Measurements from ENCODE around the gene LEMD2. TPM values are rescaled to one million over a fixed set of nuclear protein-coding genes. Genes with fewer than 3 reads are reported as not detected.

Gene LEMD2
- total RNA-seq, 1 experiment from 2014 or later = 43.9 TPM

- ChIA-PET CTCF (no interaction called here), RAD21 (ENCODE audit: low non-redundant PET in 1 of 2, low total read pairs in 2 of 2, uncharacterized antibody in 2 of 2, unreplicated experiment in 2 of 2) (no interaction called here), POLR2A (no interaction called here)
- Histone ChIP-seq H3K79me2 (ENCODE audit: insufficient read depth, low read length) (no peaks in the 10 kb centered on the region), H3K4me2 (ENCODE audit: low read length) (no peak overlapping the region), H3K36me3 (ENCODE audit: control insufficient read depth in 1 of 2, insufficient read depth in 2 of 2, low read length in 2 of 2) (no peaks in the 10 kb centered on the region), H4K20me1 (ENCODE audit: insufficient read depth) (no peaks in the 10 kb centered on the region), H3K4me3 (replicated peaks in 1 of 2; ENCODE audit: low read depth in 1 of 2, low read length in 2 of 2) (no peak overlapping the region), H3K9me3 (ENCODE audit: control insufficient read depth in 1 of 2, insufficient read depth in 1 of 2, low read depth in 1 of 2, low read length in 2 of 2) (no peaks in the 10 kb centered on the region), H3K4me1 (ENCODE audit: control insufficient read depth in 1 of 2, insufficient read depth in 2 of 2, low read length in 2 of 2) (peaks cover 0 to 26% of the 10 kb centered on the region in 2 experiments; a peak in 3 of 4 replicates), H3K9ac (ENCODE audit: low read length) (no peak overlapping the region), H3K27ac (ENCODE audit: low read depth, low read length) (no peak overlapping the region), H3K27me3 (ENCODE audit: insufficient read depth, low read length) (peaks cover 7% of the 10 kb centered on the region; the same call in 1 of the 2 replicates), H3K9me2 (ENCODE audit: insufficient read depth) (no peaks in the 10 kb centered on the region), H2AFZ (ENCODE audit: low read depth, low read length, poor library complexity, severe bottlenecking) (no peak overlapping the region)
- intact Hi-C loops (cut with micrococcal nuclease) = no loop called here
- TF ChIP-seq POLR2A (IDR thresholded peaks at IDR 0.05; ENCODE audit: borderline replicate concordance, extremely low read depth, insufficient read depth, insufficient read length) = no peak
- no peak for TF ChIP-seq SP1 (IDR thresholded peaks at IDR 0.05; ENCODE audit: low read depth)
- TF ChIP-seq ELF1 (IDR thresholded peaks at IDR 0.05; ENCODE audit: borderline replicate concordance, low read depth) = no peak
- no peak for TF ChIP-seq SRF (IDR thresholded peaks at IDR 0.05; ENCODE audit: low read depth)
- TF ChIP-seq FOSL1 (IDR thresholded peaks at IDR 0.05; ENCODE audit: low read depth) = no peak
- no peak for TF ChIP-seq ATF3 (IDR thresholded peaks at IDR 0.05)
- TF ChIP-seq ZBTB33 (IDR thresholded peaks at IDR 0.05; ENCODE audit: extremely low read depth, insufficient replicate concordance, low read length) = no peak
- TF ChIP-seq ZNF274 (IDR thresholded peaks at IDR 0.05; ENCODE audit: low read depth, low read length) = no peak
- no peak for TF ChIP-seq SIN3A (IDR thresholded peaks at IDR 0.05; ENCODE audit: low read depth)
- no peak for TF ChIP-seq CEBPB (IDR thresholded peaks at IDR 0.05; ENCODE audit: low read depth)
- no peak for TF ChIP-seq CBX3 (IDR thresholded peaks at IDR 0.05; ENCODE audit: low read depth)
- no peak for TF ChIP-seq REST (IDR thresholded peaks at IDR 0.05; ENCODE audit: low read depth)
- no peak for TF ChIP-seq RAD21 (IDR thresholded peaks at IDR 0.05; ENCODE audit: low read depth)
- TF ChIP-seq TCF7L2 (IDR thresholded peaks at IDR 0.05; ENCODE audit: borderline replicate concordance, extremely low read depth, insufficient read depth, insufficient read length) = no peak
- TF ChIP-seq EZH2 (IDR thresholded peaks at IDR 0.05) = no peak
- no peak for TF ChIP-seq ZFX (IDR thresholded peaks at IDR 0.05)
- TF ChIP-seq MAX (IDR thresholded peaks at IDR 0.05) = no peak
- TF ChIP-seq EGR1 (IDR thresholded peaks at IDR 0.05; ENCODE audit: low read depth) = no peak
- no peak for TF ChIP-seq EZH2phosphoT487 (IDR thresholded peaks at IDR 0.05; ENCODE audit: borderline replicate concordance)
- no peak for DNase-seq (ENCODE audit: low read depth, low spot score)
- ATAC-seq = no peak
- BruUV-seq (replicated peaks) = no TSS peak
Observed at GRCh38 chr6:33820784-33821520, 32.0 kb upstream of the LEMD2 start.
